GM12891 (cell line): Measurements from ENCODE around the gene NOSIP.

Source experiments
- DNase-seq: peaks from one replicate; pipeline ENCODE4 v3.0.0; 2011; ENCODE audit warnings: low spot score; ENCODE audit not compliant: insufficient read length
- FAIRE-seq: peaks from 2 replicates; lab custom pipeline; 2011; peaks lifted over from hg19 to GRCh38; lab: Jason Lieb, UNC
- PAX5 ChIP-seq: IDR thresholded peaks from 2 replicates; pipeline ENCODE4 v1.6.1; 2011; ENCODE audit warnings: low read length, moderate library complexity, mild to moderate bottlenecking; ENCODE audit not compliant: insufficient read depth, severe bottlenecking
- POLR2A ChIP-seq: IDR thresholded peaks from 2 replicates; pipeline ENCODE4 v1.6.1; 2011; ENCODE audit warnings: low read depth, low read length, control low read depth
- POLR2AphosphoS5 ChIP-seq: IDR thresholded peaks from 2 replicates; pipeline ENCODE4 v1.6.1; 2011; ENCODE audit warnings: low read depth, low read length, control low read depth
- POU2F2 ChIP-seq: IDR thresholded peaks from 2 replicates; pipeline ENCODE4 v1.6.1; 2011; ENCODE audit warnings: low read depth, mild to moderate bottlenecking, control low read depth, low read length, moderate library complexity
- SPI1 ChIP-seq: IDR thresholded peaks from 2 replicates; pipeline ENCODE4 v1.6.1; 2011; ENCODE audit warnings: low read depth, low read length, control low read depth
- TAF1 ChIP-seq: IDR thresholded peaks from 2 replicates; pipeline ENCODE4 v1.6.1; 2011; ENCODE audit warnings: low read depth, low read length, control low read depth

Gene NOSIP

DNA sequence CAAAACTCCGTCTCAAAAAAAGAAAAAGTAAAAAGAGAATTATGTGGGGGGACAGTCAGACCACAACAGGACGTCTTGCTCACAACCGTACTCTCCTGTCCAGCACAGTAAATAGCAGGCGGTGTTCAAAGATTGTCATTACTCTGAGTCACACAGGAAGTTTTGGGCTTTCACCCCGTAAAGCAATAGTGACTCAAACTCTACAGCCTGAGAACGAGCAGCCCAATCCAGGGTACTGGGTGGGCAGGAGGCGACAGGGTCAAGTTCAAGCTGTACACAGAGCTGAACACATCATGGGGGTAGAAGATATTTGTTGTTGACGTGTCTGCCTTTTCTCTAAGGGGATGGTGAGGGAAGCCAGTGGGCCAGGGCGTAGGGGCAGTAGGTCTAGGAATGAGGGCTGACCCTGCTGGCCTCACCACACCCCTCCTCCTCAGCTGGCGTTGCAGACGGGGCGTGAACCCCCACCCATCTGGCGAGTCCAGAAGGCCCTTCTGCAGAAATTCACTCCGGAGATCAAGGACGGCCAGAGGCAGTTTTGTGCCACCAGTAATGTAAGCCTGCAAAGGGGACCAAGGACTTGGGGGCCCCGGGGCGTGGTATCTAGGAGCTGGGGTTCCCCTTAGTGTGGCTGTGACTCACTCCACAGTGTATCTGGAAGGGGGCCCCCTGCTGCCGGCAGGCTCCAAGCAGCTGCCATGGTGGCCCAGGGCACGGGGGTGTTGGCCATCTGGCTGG lies 33.9 kb upstream of the NOSIP start:
- FAIRE-seq (no peak), DNase-seq (no peak)
- no peak for TF ChIP-seq POLR2A
- TF ChIP-seq PAX5 = no peak
- no peak for TF ChIP-seq SPI1
- no peak for TF ChIP-seq POU2F2
- no peak for TF ChIP-seq POLR2AphosphoS5
- TF ChIP-seq TAF1 = no peak

DNA sequence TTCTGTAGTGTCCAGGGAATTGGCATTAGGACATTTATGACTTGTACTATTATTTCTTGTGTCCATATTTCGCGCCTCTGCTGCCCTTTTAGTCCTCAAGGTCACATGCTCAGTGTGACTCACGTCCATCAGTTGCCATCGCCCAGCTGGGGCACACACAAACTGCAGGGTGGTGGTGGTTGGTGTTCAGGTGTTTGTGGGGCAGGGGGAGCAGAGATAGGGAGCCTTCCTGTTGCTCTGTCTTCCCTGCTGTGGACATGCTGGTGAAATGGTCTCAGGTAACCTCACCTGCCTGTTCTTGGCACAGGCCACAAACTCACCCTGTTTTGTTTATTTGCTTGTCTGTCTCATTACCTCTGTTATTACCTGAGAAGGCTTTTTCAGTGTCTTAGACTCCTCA lies 33.0 kb upstream of the NOSIP start:
- no peak for TF ChIP-seq PAX5
- no peak for TF ChIP-seq POU2F2
- TF ChIP-seq POLR2AphosphoS5 = no peak
- no peak for TF ChIP-seq TAF1
- TF ChIP-seq SPI1 = no peak
- TF ChIP-seq POLR2A = no peak
- FAIRE-seq = no peak
- no peak for DNase-seq

DNA sequence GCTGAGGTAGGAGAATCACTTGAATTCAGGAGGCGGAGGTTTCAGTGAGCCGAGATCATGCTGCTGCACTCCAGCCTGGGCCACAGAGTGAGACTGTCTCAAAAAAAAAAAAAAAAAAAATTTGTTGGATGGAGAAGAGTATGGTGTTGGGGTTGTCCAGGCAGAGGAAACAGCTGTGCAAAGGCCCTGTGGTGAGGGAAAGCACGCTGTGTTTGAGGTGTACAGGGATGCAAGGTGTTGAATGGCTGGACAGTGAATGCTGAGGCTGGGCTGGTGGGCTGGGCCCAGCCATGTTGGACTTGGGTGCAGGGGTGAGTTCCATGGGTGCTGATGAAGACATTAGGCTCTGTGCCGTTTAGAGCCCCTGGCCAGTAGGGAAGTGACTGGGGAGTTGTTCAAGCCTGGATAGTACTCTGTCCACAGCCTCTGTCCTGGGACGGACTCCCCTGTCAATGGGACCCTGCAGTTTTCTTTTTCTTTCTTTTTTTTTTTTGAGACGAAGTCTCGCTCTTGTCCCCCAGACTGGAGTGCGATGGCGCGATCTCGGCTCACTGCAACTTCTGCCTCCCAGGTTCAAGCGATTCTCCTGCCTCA lies 29.2 kb upstream of the NOSIP start:
- TF ChIP-seq POU2F2 = no peak
- TF ChIP-seq PAX5 = no peak
- no peak for TF ChIP-seq TAF1
- no peak for TF ChIP-seq POLR2AphosphoS5
- no peak for TF ChIP-seq POLR2A
- no peak for TF ChIP-seq SPI1
- DNase-seq (no peak), FAIRE-seq (no peak)

DNA sequence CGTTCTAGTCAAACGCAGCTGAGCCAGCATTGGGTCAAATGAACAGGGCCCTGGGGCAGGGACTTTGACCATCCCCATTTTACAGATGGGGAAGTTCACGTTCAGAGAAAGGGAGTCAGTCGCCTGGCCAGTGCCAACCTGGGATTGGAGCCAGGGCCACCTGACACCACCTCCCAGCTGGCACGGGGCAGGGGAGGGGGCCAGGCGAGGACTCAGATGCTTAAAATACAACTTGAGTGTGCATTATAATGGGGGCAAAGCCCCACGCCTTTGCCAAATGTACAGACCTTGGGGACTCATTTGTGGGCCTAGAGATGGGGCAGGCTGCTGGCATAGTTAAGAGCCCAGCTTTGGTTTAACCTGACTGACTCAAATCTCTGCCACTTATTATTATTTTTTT lies 25.2 kb upstream of the NOSIP start:
- DNase-seq (no peak), FAIRE-seq (no peak)
- TF ChIP-seq TAF1 (no peak), PAX5 (no peak), POLR2A (no peak), POLR2AphosphoS5 (no peak), SPI1 (no peak), POU2F2 (no peak)

DNA sequence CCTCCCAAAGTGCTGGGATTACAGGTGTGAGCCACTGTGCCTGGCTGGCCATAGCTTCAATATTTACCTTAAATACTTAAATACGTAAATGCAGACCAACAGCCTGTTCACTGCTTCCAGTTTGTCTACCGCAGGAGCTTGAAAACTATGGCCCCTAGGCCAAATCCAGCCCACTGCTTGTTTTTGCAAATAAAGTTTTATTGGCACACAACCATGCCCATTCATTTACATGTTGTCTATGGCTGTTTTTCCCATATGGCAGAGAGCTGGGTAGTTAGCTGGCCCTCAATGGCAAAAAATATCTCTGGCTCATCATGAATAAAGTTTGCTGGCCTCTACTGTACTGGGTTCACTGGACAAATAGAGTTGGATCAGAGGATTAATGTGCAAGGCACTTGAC lies 22.4 kb upstream of the NOSIP start:
- TF ChIP-seq POLR2A = no peak
- no peak for TF ChIP-seq SPI1
- no peak for TF ChIP-seq POU2F2
- no peak for DNase-seq
- FAIRE-seq = no peak

DNA sequence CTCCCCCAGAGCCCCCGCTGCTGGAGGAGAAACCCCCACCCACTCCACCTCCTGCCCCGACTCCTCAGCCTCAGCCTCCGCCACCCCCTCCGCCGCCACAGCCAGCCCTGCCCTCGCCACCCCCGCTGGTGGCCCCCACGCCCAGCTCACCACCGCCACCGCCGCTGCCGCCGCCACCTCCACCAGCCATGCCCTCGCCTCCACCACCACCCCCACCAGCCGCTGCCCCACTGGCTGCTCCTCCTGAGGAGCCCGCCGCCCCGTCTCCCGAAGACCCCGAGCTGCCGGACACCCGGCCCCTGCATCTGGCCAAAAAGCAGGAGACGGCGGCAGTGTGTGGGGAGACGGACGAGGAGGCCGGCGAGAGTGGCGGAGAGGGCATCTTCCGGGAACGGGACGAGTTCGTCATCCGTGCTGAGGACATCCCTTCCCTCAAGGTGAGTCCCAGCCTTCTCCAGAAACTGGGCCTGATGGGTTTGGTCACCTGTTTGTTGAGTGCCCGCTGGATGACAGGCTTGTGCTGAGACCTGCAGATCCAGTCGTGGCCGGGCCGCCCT lies 21.2 kb upstream of the NOSIP start:
- FAIRE-seq = no peak
- DNase-seq = no peak
- no peak for TF ChIP-seq TAF1
- TF ChIP-seq SPI1 = no peak
- no peak for TF ChIP-seq PAX5
- TF ChIP-seq POU2F2 = no peak
- TF ChIP-seq POLR2AphosphoS5 = no peak
- TF ChIP-seq POLR2A = no peak

DNA sequence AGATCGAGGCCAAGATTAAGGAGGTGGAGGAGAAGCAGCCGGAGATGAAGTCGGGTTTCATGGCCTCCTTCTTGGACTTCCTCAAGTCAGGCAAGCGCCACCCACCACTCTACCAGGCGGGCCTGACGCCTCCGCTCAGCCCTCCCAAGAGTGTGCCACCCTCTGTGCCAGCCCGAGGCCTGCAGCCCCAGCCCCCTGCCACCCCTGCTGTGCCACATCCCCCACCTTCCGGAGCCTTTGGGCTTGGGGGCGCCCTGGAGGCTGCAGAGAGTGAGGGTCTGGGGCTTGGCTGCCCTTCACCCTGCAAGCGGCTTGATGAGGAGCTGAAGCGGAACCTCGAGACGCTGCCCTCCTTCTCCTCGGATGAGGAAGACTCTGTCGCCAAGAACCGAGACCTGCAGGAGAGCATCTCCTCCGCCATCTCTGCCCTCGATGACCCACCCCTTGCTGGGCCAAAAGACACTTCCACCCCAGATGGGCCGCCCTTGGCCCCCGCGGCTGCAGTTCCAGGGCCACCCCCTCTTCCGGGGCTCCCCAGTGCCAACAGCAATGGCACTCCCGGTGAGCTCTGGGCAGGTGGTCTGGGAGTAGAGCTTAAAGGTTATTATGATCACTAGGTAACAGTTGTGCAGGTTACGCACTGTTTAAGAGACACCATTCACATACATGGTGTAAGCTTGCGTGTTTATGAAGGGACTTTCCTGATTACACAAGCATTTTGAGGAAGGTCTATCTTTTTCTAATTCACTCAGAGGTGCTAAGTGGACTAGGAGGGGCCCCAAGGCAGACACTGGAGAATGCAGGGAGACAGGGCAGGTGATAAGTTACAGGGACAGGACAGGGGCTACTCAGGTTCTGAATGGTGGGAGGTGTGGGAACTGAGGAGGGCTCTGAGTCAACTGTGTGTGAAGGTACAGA lies 19.3 kb upstream of the NOSIP start:
- FAIRE-seq (no peak), DNase-seq (no peak)
- no peak for TF ChIP-seq TAF1
- TF ChIP-seq SPI1 = no peak
- no peak for TF ChIP-seq POU2F2
- TF ChIP-seq POLR2AphosphoS5 = no peak
- no peak for TF ChIP-seq POLR2A
- no peak for TF ChIP-seq PAX5

DNA sequence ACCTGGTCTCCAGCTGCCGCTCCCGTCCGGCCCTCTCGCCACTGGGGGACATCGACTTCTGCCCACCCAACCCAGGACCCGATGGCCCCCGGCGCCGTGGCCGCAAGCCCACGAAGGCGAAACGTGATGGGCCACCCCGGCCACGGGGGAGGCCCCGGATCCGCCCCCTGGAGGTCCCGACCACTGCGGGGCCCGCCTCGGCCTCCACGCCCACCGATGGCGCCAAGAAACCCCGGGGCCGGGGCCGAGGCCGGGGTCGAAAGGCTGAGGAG lies 17.3 kb upstream of the NOSIP start:
- FAIRE-seq (no peak), DNase-seq (no peak)
- TF ChIP-seq SPI1 (no peak), POU2F2 (no peak), PAX5 (no peak), TAF1 (no peak), POLR2AphosphoS5 (no peak), POLR2A (no peak)

DNA sequence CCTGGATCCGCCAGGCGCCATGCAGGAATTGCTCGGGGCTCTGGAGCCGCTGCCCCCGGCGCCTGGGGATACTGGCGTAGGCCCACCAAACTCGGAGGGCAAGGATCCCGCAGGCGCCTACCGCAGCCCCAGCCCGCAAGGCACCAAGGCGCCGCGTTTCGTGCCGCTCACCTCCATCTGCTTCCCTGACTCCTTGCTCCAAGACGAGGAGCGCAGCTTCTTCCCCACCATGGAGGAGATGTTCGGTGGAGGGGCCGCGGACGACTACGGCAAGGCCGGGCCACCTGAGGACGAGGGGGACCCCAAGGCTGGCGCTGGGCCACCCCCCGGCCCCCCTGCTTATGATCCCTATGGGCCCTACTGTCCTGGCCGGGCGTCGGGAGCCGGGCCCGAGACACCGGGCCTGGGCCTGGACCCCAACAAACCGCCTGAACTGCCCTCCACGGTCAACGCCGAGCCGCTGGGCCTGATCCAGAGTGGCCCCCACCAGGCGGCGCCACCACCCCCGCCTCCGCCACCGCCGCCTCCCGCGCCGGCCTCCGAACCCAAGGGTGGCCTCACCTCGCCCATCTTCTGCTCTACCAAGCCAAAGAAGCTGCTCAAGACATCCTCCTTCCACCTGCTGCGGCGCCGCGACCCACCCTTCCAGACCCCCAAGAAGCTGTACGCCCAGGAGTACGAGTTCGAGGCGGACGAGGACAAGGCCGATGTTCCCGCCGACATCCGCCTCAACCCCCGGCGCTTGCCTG lies 16.8 kb upstream of the NOSIP start:
- TF ChIP-seq TAF1 = no peak
- TF ChIP-seq PAX5 = no peak
- no peak for TF ChIP-seq POLR2A
- TF ChIP-seq SPI1 = no peak
- no peak for TF ChIP-seq POU2F2
- TF ChIP-seq POLR2AphosphoS5 = no peak
- DNase-seq (no peak), FAIRE-seq (no peak)
